Epidermal melanocyte (primary cell): Measurements from ENCODE around the gene PEDS1.
"Not testable (repeated sequence)": the region's sequence is repeated elsewhere in the genome, so short reads cannot be mapped to it uniquely, and the experiment has no call there.

Experiments
- DNase-seq: peaks from one replicate; pipeline ENCODE4 v3.0.0; 2011; ENCODE audit warnings: low spot score; ENCODE audit not compliant: insufficient read length

PEDS1 gene

GRCh38 chr20:50153500-50154377, at the start of gene PEDS1:
Gene PEDS1, minus strand, starts transcription at chr20:50153723. Its CDS starts 86 bp downstream, at chr20:50153637.
- DNase-seq, result peak; percentile 98

DNA sequence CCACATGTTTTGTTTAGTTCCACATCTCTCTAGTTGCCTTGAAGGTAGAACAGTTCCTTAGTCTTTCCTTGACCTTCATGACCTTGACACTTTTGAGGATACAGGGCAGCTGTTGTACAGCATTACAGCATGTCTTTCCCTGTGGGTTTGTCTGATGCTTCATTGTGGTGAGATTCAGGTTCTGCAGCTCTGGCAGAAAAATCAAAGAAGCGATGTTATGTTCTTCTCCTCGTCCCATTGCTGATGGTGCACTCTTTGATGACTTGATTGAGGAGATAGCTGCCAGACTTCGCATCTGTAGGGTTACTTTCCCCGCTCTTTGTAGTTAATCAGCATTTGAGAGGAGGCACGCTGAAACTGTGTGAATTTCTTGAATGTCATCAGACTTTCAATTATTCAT, 49.2 kb upstream of the PEDS1 start:
- no peak for DNase-seq

- not testable (repeated sequence) for DNase-seq
These were observed 48.2 kb upstream of the PEDS1 start for GRCh38 chr20:50201710-50202109.

GRCh38 chr20:50200482-50201104, 47.1 kb upstream of the PEDS1 start:
- DNase-seq, result no peak

DNA sequence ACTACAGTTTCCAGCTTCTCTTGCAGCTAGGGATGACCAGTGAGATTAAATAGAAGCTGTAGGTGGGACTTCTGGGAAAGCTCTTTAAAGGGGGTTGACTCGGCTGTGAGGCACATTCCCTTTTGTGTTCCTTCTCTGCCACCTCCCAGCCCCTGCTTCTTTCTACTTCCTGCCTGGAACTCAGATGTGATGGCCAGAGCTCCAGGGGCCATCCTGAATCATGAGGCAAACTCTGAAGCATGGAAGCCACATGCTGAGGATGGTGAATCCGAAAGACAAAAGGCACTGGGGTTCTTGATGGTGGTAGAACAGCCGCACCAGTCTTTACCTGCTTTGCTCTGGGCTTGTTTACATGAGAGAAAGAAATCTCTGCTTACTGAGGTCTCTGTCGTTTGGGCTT, 46.2 kb upstream of the PEDS1 start:
- DNase-seq, result no peak

- no peak for DNase-seq
These were observed 45.2 kb upstream of the PEDS1 start for GRCh38 chr20:50198716-50199115.

DNA sequence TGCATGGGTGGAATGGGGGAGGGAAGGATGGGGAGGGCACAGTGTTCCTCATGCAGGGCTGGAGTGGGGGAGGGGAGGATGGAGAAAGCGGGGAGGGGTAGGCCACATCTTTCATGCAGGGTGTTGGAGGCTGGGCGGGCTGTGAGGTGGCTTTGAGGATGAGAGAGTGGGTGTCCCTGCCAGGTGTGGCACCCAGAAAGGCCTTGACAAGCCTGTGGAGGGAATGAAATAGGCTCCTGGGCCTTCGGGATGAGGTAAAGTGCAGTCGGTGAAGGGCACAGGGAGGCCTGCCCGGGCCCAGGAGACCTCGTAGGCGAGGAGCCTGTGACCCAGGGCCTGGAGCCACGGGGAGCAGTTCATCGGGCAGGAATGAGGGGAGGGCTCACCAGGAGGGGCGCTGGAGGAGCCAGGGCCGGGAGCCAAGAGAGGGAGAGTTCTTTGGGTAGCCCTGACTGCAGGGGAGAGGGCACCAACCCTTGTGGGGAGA, 44.7 kb upstream of the PEDS1 start:
- DNase-seq, result no peak

DNA sequence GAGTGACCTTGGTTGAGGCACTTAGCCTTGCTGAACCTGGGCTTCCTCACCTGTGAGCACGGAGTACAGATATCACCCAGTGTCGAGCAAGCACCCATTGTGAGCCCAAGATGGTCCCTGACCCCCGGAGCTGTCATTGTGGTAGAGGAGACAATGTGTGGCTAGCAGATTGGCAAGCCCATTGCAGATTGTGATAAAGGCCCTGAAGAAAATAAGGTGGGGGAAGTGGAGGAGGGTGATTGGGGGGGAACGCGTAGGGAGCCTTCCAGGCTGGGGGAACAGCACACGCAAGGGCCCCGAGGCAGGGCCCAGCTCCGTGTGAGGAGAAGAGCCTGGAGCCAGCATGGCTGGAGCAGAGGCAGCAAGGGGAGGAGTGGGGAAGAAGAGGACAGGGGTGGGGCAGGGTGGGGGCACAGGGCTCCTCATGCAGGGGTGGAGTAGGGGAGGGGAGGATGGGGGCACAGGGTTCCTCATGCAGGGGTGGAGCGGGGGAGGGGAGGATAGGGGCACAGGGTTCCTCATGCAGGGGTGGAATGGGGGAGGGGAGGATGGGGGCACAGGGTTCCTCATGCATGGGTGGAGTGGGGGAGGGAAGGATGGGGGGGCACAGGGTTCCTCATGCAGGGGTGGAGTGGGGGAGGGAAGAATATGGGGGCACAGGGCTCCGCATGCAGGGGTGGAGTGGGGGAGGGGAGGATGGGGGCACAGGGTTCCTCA, 44.1 kb upstream of the PEDS1 start:
- no peak for DNase-seq

- DNase-seq, result no peak
These were observed 43.4 kb upstream of the PEDS1 start for GRCh38 chr20:50196896-50197295.

- DNase-seq, result no peak
These were observed 42.7 kb upstream of the PEDS1 start for GRCh38 chr20:50196248-50196647.

DNA sequence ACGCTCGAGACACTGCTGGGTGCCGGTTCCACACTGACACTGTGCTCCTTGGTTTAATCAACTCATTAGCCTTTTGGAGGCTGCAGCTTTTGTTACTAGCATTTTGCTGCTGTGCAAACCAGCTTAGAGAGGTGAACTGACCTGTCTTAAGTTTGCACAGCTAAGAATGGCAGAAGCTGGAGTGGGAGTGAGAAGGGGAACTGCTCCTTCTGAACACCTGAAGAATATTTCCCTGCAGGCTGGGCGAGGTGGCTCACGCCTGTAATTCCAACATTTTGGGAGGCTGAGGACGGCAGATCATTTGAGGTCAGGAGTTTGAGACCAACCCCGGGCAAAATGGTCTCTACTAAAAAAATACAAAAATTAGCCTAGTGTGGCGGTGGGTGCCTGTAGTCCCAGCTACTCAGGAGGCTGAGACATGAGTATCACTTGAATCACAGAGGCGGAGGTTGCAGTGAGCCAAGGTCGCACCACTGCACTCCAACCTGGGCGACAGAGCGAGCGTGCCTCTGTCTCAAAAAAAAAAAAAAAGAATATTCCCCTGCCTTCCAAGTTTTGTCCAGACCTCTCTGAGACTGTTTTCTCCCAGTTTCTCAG, 42.1 kb upstream of the PEDS1 start:
- DNase-seq, result no peak

- no peak for DNase-seq
These were observed 41.5 kb upstream of the PEDS1 start for GRCh38 chr20:50194831-50195523.

- no peak for DNase-seq
These were observed 40.9 kb upstream of the PEDS1 start for GRCh38 chr20:50194422-50194830.

- DNase-seq, result no peak
These were observed 40.4 kb upstream of the PEDS1 start for GRCh38 chr20:50193836-50194421.

DNA sequence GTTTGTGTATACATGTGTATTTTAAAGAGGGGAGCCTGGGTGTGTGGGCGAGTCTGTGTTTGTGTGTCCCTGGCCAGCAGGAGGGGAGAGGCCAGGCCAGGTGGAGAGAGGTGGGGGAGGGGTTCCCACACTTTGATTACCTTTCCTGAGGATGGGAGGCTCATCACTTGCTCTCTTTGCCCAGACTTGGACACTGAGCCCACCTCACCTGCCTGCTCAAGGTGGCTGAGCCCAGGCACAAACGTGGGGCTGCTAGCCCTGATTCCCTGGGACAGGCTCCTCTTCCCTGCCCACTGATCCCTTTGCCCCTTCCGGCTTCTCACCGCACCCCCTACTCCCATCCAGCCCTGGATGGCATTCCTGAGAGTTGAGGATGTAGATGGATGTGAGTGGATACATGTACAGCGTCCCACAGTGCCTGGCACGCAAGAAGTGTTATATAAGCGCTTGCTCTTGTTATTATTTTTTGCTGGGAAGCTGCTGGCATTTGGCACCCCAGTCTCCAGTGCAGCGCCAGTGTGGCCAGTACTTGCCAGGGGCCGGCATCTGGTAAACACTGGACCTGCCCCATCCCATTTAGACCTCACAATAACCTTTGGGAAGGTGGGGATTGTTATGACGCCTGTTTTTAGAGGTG, 39.8 kb upstream of the PEDS1 start:
- no peak for DNase-seq

- DNase-seq, result peak; percentile 88
These were observed 39.1 kb upstream of the PEDS1 start for GRCh38 chr20:50192364-50193198.

DNA sequence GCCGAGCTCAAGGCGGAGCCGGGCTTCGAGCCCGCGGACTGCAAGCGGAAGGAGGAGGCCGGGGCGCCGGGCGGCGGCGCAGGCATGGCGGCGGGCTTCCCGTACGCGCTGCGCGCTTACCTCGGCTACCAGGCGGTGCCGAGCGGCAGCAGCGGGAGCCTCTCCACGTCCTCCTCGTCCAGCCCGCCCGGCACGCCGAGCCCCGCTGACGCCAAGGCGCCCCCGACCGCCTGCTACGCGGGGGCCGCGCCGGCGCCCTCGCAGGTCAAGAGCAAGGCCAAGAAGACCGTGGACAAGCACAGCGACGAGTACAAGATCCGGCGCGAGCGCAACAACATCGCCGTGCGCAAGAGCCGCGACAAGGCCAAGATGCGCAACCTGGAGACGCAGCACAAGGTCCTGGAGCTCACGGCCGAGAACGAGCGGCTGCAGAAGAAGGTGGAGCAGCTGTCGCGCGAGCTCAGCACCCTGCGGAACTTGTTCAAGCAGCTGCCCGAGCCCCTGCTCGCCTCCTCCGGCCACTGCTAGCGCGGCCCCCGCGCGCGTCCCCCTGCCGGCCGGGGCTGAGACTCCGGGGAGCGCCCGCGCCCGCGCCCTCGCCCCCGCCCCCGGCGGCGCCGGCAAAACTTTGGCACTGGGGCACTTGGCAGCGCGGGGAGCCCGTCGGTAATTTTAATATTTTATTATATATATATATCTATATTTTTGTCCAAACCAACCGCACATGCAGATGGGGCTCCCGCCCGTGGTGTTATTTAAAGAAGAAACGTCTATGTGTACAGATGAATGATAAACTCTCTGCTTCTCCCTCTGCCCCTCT, 38.2 kb upstream of the PEDS1 start:
- no peak for DNase-seq

DNA sequence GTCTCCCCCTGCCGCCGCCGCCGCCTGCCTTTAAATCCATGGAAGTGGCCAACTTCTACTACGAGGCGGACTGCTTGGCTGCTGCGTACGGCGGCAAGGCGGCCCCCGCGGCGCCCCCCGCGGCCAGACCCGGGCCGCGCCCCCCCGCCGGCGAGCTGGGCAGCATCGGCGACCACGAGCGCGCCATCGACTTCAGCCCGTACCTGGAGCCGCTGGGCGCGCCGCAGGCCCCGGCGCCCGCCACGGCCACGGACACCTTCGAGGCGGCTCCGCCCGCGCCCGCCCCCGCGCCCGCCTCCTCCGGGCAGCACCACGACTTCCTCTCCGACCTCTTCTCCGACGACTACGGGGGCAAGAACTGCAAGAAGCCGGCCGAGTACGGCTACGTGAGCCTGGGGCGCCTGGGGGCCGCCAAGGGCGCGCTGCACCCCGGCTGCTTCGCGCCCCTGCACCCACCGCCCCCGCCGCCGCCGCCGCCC, 37.6 kb upstream of the PEDS1 start:
- DNase-seq, result no peak
